A549 treated with GW870086 at 1 μM for 4 hours (cell line): ENCODE measurements around the gene PRB2. TPM values are rescaled to one million over a fixed set of nuclear protein-coding genes. Genes with fewer than 3 reads are reported as not detected.

Experiments
- total RNA-seq: library from RNA; stranded (reverse); fragments of 200-300 nt; extraction: Qiagen RNA extraction; gene quantifications from 5 replicates; pipeline ENCODE4 v1.2.3, GENCODE V29; 2022; ENCODE audit warnings: low read depth

PRB2 gene
- not detected in 5 replicates for total RNA-seq

DNA sequence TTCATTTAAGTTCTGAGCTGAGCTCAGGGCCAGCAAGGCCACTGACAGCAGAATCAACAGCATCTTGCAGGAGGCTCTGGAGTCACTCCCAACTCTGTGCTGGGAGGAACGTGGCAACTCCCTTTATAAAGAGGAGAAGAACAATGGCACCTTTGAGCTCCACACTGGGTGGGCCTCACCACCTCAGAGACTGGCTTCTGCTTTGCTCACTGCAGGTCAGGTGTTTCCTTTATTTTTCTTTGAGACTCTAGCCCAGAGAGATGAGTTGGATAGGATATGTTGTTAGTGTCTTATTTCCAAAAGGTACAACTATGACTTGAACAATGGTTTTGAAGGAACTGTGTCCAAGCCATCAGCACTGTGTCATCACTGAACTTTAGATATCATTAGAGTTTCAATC lies at the start of gene PRB2:
Gene PRB2, minus strand, starts transcription at position 101 of the 400 bp plus-strand sequence. Its CDS starts 38 bp downstream, at position 63.

Other genes starting within 250 kb of the PRB2 start
- gene SMIM10L1, start 224.4 kb downstream of the PRB2 start, total RNA-seq, result 7.9 to 8.9 TPM (median 8.3 TPM) in 5 replicates
- gene TAS2R42, start 208.6 kb downstream of the PRB2 start, total RNA-seq, result not detected in 5 replicates
- gene PRB3, start 125.9 kb downstream of the PRB2 start, total RNA-seq, result not detected in 5 replicates
- gene PRB4, start 85.1 kb downstream of the PRB2 start, total RNA-seq, result not detected in 5 replicates